ENCODE data around the gene STRA6.

The STRA6 gene, protein sequence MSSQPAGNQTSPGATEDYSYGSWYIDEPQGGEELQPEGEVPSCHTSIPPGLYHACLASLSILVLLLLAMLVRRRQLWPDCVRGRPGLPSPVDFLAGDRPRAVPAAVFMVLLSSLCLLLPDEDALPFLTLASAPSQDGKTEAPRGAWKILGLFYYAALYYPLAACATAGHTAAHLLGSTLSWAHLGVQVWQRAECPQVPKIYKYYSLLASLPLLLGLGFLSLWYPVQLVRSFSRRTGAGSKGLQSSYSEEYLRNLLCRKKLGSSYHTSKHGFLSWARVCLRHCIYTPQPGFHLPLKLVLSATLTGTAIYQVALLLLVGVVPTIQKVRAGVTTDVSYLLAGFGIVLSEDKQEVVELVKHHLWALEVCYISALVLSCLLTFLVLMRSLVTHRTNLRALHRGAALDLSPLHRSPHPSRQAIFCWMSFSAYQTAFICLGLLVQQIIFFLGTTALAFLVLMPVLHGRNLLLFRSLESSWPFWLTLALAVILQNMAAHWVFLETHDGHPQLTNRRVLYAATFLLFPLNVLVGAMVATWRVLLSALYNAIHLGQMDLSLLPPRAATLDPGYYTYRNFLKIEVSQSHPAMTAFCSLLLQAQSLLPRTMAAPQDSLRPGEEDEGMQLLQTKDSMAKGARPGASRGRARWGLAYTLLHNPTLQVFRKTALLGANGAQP

GRCh38 chr15:74202452-74203401 is at the start of gene STRA6:
Gene STRA6, minus strand, starts transcription at chr15:74202787. Its CDS starts 520 bp downstream, at chr15:74202267.
- H3K4me3 ChIP-seq (ENCODE audit: low read depth, low read length): peak within 1 kb of the TSS; percentile 17

DNA sequence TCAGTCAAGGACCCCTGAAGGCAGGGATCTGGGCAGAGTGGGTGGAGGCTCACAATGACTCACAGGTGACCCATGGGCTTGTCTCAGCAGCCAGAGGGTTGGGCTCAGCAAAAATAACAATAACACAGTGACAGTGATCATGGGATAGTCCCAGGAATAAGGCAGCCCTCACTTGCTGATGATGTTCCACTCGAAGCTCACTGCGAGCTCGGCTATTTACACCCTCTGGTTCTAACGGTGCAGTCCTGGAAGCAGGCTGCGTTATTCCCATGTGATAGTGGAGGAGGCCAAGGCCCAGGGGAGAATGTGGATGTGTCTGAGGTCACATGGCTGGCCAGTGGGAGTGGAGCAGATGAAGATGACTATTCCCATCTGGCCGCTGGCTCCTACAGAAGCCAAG is 49.7 kb upstream of the STRA6 start:
- H3K4me3 ChIP-seq (ENCODE audit: low read depth, low read length): no peak overlapping the region

- no peak overlapping the region for H3K4me3 ChIP-seq (ENCODE audit: low read depth, low read length)
These were observed 48.7 kb upstream of the STRA6 start for GRCh38 chr15:74251131-74251811.

- H3K4me3 ChIP-seq (ENCODE audit: low read depth, low read length): no peak overlapping the region
These were observed 47.7 kb upstream of the STRA6 start for GRCh38 chr15:74250266-74250665.

DNA sequence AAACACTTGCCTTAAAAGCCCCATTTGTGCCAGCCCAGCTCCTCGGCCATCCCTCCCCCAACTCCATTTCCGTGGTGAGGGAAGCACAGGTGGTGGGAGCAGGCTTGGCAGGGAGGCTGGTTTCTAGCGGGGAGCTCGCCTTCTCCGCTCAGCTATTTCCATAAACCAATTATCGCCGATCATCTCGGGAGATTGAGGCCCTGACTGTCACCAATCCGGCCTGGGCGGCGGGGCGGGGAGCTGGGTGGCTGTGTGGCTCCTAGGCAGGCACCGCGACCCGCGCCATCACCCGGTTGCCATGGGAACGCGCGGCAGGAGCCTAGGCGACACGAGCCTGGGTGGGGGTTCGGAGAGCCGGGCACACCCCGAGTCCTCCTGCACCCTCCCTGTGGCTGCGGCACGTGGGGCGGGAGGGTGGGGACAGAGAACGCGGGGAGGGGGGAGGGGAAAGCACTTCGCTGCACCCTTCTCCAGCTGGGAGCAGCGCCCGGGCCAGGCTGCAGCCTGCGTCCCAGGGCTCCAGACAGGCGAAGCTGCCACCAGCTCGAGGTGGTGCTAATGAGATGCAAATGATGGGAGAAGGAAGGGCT is 42.9 kb upstream of the STRA6 start:
- peak overlapping the region; percentile 8 for H3K4me3 ChIP-seq (ENCODE audit: low read depth, low read length)

- no peak overlapping the region for H3K4me3 ChIP-seq (ENCODE audit: low read depth, low read length)
These were observed 42.3 kb upstream of the STRA6 start for GRCh38 chr15:74244822-74245341.

- H3K4me3 ChIP-seq (ENCODE audit: low read depth, low read length): no peak overlapping the region
These were observed 40.8 kb upstream of the STRA6 start for GRCh38 chr15:74243431-74243830.

DNA sequence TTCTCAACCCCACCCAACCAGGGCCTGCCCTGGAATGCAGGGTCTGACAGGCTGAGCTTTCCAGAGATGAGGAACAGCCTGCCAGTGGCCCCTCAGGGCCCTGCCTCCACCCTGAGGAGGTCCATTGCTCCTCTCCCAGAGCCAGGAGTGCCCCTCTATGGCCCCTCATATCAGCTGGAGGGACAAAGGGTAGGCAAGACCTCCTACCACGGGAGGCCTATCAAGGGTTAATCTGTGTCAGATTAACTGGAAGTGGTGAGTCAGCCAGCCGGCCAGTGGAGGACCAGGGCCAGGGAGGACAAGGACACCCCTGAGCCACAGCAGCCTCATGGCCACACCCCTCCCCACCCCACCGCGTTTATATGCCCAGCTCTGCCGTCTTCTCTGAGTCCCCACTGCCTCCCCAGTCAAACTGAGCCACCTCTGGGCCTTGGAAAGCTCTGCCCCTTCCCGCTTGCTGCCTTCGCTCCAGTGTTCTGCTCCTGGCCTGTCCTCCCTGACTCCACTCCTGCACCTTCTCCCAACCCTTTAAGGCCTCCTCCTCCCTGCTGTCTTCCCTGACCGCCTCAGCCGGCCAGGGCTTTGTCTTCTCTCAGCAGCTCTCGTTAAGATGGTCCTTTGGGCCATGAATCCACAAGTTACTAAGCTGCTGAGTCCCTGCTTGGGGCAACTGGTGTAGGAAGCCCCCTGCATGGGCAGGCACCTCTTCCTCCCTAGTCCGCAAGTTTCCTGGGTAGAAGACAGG is 40.0 kb upstream of the STRA6 start:
- H3K4me3 ChIP-seq (ENCODE audit: low read depth, low read length): no peak overlapping the region

DNA sequence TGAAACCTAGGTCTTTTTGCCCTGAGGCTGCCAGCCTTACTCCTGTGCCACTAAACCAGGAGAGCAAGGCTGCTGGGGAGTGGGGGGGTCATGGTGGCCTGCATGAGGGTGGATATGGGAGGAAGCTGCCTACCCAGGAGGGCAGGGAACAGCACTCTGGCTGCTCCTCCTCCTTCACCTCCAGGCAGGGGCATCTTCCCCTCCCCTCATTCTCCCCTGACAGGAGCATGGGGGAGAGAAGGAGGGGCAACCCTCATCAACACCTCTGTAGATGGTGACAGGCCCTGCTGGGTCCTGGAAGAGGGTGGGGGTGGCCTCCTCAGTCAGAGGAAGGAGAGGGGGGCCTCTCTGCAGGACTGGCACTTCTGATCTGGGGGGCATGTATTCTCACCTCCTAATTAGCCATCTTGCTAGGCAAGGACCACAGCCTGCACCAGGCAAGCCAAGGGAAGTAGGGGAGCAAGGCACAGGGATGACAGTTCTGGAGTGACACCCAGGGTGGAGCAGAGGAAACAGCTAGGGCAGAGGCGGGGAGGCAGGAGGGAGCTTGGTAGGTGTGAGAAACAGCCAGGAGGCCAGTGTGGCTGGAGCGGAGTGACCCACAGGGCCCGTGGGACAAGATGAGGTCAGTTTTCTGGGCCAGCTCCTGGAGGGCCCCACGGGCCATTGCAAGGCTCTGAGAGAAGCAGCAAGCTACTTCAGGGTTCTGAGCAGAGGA is 38.5 kb upstream of the STRA6 start:
- no peak overlapping the region for H3K4me3 ChIP-seq (ENCODE audit: low read depth, low read length)

DNA sequence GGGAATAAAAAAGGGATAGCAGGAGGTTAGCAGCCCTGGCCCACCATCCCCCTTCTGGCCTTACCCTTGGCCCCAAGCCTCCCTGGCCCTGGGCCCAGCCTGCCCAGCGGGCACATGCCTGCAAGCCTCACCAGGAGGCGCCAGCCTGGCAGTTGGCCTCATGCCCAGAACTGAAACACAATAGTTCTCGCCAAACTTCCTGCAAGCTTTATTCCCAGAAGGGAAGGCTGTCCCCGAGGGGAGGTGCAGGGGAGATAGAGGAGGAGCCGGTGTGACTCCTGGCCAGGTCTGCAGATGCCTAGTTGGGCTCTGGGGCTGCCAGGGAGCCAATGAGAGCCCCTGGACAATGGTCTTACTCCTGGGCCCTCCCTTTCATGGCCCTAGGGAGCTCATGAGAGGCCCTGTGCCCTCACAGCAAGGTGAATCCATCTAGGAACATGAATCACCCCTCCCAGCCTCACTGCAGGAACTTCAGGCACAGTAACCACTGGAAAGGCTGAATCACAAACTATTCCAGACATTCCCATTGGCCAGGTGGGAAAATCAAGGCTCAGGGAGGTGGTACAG is 37.5 kb upstream of the STRA6 start:
- H3K4me3 ChIP-seq (ENCODE audit: low read depth, low read length): no peak overlapping the region

DNA sequence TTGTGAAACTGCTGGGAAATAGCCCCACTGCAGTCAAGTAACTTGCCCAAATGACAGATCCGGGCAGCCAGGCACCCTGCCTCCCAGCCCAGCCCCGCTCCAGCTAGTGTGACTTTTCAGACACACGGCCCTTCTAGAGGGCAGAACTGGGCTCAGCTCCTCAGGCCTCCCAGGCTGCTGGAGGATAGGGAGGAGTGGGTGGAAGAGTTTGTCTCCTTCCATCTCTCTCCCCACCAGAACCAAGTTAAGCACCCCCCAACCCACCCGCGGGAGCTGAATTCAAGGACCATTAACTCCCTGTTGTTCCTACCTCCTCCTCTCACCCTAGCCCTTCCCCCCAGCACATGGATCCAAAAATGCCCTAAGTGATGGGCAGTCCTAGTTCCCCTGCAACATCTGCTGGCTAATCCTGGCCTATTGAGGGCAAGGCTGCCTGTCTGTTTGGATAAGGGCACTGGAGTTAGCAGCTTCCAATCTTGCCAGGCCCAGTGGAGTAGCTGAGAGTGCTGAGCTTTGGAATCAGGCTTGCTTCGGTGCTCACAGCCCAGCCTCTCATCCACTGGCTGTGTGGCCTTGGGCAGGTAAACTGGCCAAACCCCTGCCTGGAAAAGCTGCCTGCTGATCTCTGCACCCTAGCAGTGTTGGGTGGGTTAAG is 36.6 kb upstream of the STRA6 start:
- no peak overlapping the region for H3K4me3 ChIP-seq (ENCODE audit: low read depth, low read length)

GRCh38 chr15:74235962-74236361 is 33.4 kb upstream of the STRA6 start, which contains the start of gene CCDC33:
Gene CCDC33, plus strand, starts transcription at chr15:74236326. Its CDS starts 394 bp downstream, at chr15:74236720.
- no peak within 1 kb of the TSS for H3K4me3 ChIP-seq (ENCODE audit: low read depth, low read length)

GRCh38 chr15:74234598-74234875 is 31.9 kb upstream of the STRA6 start:
- no peak overlapping the region for H3K4me3 ChIP-seq (ENCODE audit: low read depth, low read length)

DNA sequence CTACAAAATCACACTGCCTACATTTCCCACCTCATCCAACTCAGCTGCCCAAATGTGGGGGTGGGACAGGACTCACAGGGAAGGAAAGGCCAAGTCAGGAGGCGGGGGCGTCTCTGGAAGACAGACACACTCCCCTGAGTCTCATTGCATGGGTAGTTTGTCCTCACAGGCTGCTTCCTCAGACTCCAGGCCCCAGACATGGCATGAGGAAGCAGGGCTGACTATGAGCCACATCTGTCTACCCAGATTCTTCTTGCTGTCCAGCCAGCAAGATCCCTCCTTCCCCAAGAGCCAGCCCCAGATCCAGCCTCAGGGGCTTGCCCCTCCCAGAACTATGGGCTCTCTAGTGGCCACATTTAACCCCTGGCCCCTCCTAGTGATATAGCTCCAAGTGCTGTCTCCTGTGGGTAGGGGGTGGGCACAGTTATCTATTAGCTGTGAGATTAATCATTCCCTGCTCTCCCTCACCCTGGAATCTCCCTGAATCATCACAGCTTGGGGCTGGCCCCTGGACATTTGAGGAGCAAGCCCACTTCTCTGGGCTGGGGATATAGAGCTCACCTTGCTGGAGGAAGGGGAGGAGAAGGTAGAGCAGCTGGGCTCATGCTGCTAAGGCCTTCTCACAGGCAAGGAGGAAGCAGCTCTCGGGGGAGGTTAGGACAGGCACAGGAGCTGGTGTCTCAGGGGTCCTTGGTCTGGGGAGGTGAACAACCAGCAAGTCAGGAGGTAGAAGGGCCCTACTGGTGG is 31.4 kb upstream of the STRA6 start:
- H3K4me3 ChIP-seq (ENCODE audit: low read depth, low read length): no peak overlapping the region

DNA sequence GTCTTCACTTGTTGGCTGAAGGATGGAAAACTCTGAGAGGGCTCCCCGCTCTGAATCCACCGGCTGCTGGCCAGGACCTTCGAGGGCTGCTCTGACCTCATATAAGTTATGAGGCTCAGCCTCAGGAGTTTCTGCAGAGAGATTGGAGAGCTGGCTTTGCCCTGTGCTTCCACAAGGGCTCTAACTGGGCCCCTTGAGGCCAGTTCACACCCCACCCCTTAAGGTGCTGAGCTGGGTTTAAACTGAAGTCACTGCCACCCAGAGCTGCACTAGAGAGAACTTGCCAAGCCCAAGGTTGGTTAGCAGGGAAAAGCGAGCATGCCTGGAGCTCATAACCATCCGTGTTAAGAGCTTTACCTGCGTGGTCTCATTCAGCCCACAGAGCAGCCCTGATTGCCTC is 30.8 kb upstream of the STRA6 start:
- no peak overlapping the region for H3K4me3 ChIP-seq (ENCODE audit: low read depth, low read length)

DNA sequence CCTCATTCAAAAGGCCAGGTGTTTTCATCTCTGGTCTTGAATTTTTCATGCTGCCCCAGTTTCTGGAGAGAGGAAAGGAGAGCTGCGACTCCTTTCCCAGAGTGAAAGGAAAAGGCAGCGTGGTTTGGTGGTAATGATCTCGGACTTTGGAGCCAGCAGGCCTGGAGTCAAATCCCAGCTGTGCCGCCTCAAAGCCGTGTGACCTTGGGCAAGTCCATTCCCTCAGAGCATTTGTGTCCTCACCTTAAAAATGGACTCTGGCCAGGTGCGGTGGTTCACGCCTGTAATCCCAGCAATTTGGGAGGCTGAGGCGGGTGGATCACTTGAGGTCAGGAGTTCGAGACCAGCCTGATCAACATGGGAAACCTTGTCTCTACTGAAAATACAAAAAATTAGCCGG is 28.9 kb upstream of the STRA6 start:
- no peak overlapping the region for H3K4me3 ChIP-seq (ENCODE audit: low read depth, low read length)

GRCh38 chr15:74229686-74230085 is 27.1 kb upstream of the STRA6 start:
- H3K4me3 ChIP-seq (ENCODE audit: low read depth, low read length): no peak overlapping the region

All from iPS-11a (cell line).